NCI-H526 (cell line): Measurements from ENCODE around the gene SMIM36.
"Not testable (repeated sequence)": the region's sequence is repeated elsewhere in the genome, so short reads cannot be mapped to it uniquely, and the experiment has no call there.

Source experiments
- DNase-seq, 2 experiments: peaks; one replicate each; lab custom pipeline; 2025; lab: John Stamatoyannopoulos, UW

SMIM36 gene

DNA sequence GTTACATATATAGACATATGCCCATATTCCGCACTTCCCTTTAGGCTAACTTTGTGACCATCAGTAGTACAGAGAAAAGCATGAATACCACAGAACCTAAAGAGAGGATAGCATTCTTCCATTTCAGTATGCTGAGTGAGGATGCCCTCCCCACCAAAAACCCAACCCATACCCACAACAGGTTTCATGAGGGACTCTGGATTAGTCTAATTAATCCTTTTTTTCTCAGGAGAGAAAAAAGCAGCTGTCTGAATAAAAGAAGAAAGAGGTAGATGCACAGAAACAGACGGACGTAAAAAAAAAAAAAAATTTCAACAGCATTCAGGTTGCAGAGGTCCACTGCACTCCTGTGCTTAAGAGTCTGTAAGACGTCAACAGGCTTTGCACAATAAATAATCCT is 96.3 kb downstream of the SMIM36 start:
- DNase-seq = no peak

DNA sequence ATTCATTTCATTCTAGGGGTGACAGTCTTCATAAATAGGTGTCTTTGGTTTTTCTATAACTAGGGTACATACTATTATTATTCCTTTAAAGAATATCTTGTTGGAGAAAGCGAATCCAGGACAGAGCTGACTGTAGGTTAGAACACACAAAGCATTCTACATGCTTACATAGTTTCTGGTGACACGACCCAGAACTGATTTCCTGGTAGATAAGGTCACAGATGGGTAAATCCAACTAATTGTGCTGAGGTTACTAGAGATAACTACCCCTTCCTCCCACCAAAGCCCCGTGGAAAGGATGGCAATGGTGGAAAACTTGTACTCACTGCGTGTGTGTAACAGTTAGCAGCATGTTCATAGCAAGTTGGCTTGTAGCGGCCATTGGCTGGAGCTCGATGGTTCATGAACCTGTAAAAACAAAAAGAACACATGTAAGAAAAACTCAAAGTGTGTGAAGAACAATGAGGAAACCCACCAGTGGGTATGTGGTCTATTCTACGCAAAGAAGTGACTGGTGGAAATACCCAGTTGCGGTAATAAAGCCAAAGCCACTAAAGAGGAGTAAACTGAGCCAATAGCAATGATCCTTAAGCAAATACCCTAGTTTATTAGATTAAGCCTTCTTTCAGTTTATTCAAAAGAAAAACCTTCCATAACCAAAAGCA is 97.3 kb downstream of the SMIM36 start:
- DNase-seq = no peak

DNA sequence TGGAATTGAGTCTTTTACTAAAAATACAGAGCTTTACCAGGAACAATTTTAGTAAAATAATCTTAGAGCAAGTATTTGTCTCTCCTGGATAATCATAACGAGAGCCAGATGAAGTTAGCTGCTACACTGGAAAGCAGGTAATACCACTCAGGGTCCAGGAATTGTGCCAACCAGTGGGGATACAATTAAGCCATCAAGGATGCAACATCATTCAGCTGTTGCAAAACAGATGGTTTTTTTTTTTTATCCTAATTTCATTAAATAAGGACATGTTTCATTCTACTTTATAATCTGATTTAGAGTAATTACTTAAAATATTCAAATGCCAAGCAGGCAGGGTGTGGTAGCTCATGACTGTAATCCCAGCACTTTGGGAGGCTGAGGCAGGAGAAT is 99.8 kb downstream of the SMIM36 start:
- no peak for DNase-seq

DNA sequence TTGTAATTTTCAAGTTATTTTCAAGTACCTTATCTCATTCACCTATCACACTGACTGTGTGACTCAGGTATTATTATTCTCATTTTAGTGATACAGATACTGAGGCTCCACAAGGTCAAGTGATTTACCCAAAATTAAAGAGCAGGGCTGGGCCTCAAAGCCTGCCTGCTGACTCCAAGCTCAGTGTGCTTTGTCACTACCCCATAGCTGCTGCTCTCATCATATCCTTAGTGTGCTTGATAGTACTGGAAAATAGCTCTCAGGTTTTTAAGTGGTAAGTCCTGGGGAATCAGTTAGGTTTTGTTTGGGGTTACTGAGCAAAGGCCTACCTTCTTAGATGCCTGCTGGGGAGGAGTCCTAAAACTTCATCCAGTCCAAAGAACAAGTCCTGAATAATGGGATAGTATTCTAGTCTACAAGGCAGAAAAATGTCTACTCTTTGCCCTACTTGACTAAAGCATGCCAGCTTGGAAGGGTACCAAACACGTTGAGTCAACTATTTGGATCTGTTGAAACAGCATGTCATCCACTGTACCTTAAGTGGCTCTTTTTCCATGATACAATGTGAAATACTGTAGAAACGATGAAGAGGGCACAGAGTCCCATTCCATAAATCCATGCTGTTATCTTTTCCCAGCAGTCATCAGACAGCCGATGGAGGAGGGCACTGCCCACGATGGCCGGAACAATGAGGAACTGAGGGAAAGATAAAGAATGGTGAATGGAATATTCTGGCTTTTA is 100.4 kb downstream of the SMIM36 start:
- no peak for DNase-seq

DNA sequence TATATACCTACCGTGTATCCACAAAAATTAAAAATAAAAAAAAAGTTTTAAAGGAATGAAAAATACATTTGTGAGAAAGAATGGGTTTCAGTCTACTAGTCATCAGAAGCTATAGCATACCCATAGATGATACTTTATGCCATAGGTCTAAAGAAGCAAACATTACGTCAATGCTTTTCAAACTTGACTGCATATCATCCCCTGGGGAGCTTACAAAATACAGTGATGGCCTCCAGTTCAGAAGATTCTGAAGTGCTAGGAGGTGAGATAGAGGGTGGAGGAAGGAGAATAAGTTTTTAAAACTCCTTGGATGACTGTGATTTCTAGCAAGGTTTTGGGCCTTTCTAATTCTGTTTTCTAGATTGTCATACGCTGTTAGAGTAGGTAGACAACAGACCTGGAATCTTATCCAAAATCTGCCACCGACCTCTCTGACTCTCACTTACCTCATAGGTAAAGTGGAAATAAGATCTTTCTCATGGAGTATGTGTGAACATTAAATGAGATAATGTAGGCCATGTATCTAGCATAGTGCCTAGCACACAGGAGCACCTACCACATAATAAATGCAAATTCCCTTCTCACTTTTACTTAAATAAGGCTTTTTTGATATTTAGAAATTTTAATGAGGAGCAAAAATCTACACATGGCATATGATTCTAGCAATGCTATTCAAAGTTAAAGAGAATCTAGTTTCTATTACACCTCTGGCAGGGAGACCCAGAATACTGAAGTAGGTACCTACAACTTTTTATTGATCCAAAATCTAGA is 102.0 kb downstream of the SMIM36 start:
- no peak for DNase-seq

DNA sequence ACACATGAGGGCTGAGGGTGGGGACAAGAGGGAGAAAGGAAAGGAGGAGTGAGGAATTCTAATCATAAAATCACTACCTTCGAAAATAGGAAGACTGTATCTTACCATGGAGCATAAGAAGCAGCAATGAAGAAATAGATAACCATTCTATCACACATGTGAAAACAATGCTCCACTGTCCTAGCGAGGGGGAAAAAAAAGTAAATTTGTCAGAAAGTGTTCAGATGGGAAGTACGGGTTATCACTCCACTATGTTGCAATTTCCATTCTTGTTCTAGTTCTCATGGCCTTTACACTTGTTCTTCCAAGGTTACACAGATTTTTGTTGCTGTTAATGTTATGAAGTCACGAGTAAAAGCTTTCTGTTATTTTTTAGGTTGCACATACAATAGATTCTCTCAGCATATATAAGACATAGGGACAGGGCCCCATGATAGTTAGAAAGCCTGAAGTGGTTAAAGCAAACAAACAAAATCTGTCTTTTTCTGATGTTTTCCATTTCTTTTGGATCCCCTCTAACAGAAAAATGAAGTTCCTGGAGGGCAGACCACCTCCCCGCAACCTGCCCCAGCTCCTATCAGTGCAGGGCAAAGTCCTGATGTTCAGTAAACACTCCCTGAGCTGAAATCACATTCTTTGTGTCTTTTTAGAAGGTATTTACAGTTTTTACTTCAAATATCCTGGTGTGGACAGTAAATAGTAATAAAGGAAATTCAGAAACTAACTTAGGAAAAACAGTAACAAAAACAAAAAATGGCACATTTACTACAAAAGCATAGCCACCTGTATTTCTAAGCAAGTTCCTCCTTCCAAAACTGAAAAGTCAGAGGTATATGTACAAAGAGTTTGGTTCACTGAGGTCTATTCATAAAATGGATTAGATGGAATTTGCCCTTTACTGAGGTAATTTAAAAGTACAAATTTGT is 103.3 kb downstream of the SMIM36 start:
- DNase-seq = no peak

DNA sequence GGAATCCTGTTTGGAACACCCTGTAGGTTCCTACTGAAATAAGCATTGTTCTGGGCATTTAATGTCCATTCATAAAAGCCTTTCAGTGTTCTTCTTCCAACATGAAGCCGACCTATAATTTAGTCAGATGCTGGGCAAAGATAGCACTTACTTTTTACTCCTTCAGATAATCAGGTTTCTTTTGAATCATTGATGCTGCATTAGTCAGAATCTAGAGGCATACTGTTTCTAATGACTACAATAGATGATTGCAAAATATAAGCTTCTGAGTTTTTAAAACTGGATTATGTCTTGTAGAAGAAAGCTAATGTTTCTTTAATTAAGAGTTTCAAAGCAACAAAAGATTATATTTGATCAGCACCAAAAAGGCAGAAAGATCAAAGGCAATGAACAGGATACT is 105.7 kb downstream of the SMIM36 start:
- DNase-seq = no peak

DNA sequence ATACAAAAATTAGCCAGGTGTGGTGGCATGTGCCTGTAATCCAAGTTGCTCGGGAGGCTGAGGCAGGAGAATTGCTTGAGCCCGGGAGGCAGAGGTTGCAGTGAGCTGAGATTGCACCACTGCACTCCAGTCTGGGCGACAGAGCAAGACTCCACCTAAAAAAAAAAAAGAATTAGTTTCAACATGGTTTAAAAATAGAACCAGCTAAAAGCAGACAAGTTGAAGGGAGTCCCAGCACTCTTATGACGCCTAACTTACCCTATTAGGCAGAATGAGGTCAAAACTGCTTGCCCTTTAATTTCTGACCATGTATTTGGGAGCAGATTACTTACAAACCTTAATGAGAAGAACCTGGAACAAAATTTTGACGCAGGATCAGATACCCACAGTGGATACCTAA is 107.1 kb downstream of the SMIM36 start:
- not testable (repeated sequence) for DNase-seq

DNA sequence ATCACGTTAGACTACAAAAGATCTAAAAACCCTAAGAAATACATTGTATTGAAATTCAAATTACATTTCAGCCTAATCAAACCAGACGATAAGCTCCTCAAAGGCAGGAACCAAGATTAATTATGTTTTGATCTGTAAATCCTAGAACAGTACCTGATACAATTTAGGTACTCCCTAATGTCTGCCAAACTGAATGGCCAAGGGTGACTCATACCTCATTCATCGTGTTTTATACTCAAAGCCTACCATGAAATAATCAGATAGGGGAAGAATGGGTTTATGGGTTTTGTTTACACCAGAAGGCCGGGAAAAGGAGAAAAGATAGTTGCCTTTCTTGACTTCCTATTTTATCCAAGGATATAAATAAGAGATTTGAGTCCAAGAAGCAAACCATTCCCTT is 108.9 kb downstream of the SMIM36 start:
- DNase-seq = no peak
